Measurements from ENCODE around the gene MCTP1.

- TF ChIP-seq CTCF (conservative IDR thresholded peaks at IDR 0.05 in 1 of 2, IDR thresholded peaks at IDR 0.05 in 1 of 2; ENCODE audit: extremely low read depth in 1 of 2, insufficient read depth in 1 of 2, low read depth in 1 of 2, low read length in 2 of 2) (no peak), EZH2 (IDR thresholded peaks at IDR 0.05; ENCODE audit: borderline replicate concordance, low read length) (no peak)
Measured at GRCh38 chr5:95162231-95162992, 122.5 kb downstream of the MCTP1 start.

All from mammary epithelial cell (primary cell).